Breast epithelium (tissue), 4 donors: ENCODE measurements around the gene PRR7. TPM values are rescaled to one million over a fixed set of nuclear protein-coding genes. Genes with fewer than 3 reads are reported as not detected.

Experiments
- DNase-seq, 2 donors: peaks; one replicate each; pipeline ENCODE4 v3.0.0-alpha.2; 2019; ENCODE audit warnings: low spot score in 2 of 2
- H3K27ac ChIP-seq, 2 donors: fragments of 200-600 bp; sonication (generic) in 1 of 2; one replicate each; pipeline ENCODE4 v1.5.1; 2016 to 2019; ENCODE audit warnings: mild to moderate bottlenecking in 1 of 2
- H3K27me3 ChIP-seq, 2 donors: fragments of 200-600 bp; sonication (generic) in 1 of 2; one replicate each; pipeline versions ENCODE4 v1.5.1 to v1.6.0; 2017 to 2019; ENCODE audit warnings: control low read depth in 1 of 2, mild to moderate bottlenecking in 1 of 2
- H3K36me3 ChIP-seq: fragments of 200-600 bp; one replicate; pipeline ENCODE4 v1.5.1; 2019
- H3K4me1 ChIP-seq, 2 donors: fragments of 200-600 bp; sonication (generic); one replicate each; pipeline ENCODE4 v1.5.1; 2016 to 2019; ENCODE audit warnings: control low read depth in 1 of 2
- H3K4me3 ChIP-seq, 3 donors: fragments of 200-600 bp; sonication (generic); 1 replicate in 2 of 3; 2 replicates in 1 of 3; pipeline ENCODE4 v1.5.1; 2016 to 2019; ENCODE audit warnings: mild to moderate bottlenecking in 3 of 3, moderate library complexity in 2 of 3
- H3K9me3 ChIP-seq, 2 donors: fragments of 200-600 bp; sonication (generic) in 1 of 2; one replicate each; pipeline ENCODE4 v1.5.1; 2016 to 2019; ENCODE audit warnings: control low read depth in 1 of 2
- POLR2A ChIP-seq: fragments of 450-650 bp; IDR thresholded peaks from one replicate; pipeline ENCODE4 v1.6.1; 2016; ENCODE audit warnings: antibody characterized with exemption, mild to moderate bottlenecking, moderate library complexity
- POLR2AphosphoS5 ChIP-seq, 3 donors: sonication (generic); formaldehyde crosslinking; IDR thresholded peaks; one replicate each; pipeline ENCODE4 v1.6.1; 2017; ENCODE audit warnings: antibody characterized with exemption in 3 of 3
- intact Hi-C: fragments of 100-400 bp; cut with DNase I; formaldehyde crosslinking; loops from one replicate; pipeline ENCODE4 v1.15.1; 2023; ENCODE audit warnings: low total_unique reads
- total RNA-seq, 3 donors: library from RNA; depleted of rRNA; stranded (reverse); fragments of >200 nt; gene quantifications; one replicate each; pipeline ENCODE4 v1.1.0, GENCODE V29; 2016
- TF ChIP-seq, protein P1 (sequence below), 3 donors: fragments of 450-650 bp; IDR thresholded peaks; one replicate each; pipeline ENCODE4 v1.5.1; 2016 to 2017; ENCODE audit warnings: antibody characterized with exemption in 3 of 3, mild to moderate bottlenecking in 3 of 3, moderate library complexity in 3 of 3

The PRR7 gene
- total RNA-seq, 3 donors from 2014 or later, result 0.48 to 2.0 (median 1.3) TPM

DNA sequence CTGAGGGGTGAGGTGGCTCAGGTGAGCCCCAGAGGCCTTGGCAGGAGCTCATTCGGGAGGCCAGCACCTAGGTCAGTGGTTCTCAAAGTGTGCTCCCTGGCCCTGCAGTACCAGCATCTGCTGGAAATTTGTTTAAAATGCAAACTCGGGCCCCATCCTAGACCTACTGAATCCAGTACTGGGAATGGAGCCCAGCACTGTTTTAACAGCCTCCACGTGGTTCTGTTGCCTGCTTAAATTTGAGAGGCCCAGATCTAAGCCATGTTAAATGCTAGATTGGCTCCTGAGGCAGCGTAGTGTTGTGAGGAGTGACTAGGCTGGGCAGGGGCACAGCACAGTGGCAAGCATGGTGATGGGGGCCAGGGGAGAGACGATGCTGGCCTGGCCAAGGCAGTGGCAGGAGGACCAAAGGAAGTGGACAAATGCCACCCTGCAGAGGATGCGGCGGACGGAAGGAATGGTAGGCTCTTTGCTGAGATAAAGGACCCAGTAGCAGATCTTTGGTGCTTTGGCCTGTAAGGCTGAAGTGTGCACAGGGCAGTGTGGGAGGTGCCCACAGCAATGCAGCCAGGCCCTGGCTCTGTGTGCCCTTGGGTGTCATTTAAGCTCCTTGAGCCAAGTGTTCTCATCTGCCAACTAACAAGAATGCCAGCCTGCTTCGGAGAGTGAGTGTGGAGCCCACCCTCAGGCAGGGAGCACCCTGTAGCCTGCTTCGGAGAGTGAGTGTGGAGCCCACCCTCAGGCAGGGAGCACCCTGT, 4.2 kb downstream of the PRR7 start:
- no peak for DNase-seq
- Histone ChIP-seq H3K4me3 (no peak overlapping the region), H3K36me3 (no peaks in the 10 kb centered on the region), H3K27me3 (peaks cover 0 to 5% of the 10 kb centered on the region in 2 donors), H3K9me3 (no peaks in the 10 kb centered on the region), H3K4me1 (peaks cover 0 to 13% of the 10 kb centered on the region in 2 donors), H3K27ac (no peak overlapping the region)
- no peak for TF ChIP-seq POLR2A
- TF ChIP-seq, protein P1, sequence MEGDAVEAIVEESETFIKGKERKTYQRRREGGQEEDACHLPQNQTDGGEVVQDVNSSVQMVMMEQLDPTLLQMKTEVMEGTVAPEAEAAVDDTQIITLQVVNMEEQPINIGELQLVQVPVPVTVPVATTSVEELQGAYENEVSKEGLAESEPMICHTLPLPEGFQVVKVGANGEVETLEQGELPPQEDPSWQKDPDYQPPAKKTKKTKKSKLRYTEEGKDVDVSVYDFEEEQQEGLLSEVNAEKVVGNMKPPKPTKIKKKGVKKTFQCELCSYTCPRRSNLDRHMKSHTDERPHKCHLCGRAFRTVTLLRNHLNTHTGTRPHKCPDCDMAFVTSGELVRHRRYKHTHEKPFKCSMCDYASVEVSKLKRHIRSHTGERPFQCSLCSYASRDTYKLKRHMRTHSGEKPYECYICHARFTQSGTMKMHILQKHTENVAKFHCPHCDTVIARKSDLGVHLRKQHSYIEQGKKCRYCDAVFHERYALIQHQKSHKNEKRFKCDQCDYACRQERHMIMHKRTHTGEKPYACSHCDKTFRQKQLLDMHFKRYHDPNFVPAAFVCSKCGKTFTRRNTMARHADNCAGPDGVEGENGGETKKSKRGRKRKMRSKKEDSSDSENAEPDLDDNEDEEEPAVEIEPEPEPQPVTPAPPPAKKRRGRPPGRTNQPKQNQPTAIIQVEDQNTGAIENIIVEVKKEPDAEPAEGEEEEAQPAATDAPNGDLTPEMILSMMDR (IDR thresholded peaks at IDR 0.05), result no peak
- TF ChIP-seq POLR2AphosphoS5 (IDR thresholded peaks at IDR 0.05), result no peak
- intact Hi-C loops, result loop anchor here (5.0 to 10.0 kb wide), 2 partner anchors 54 to 336 kb away; no protein-coding TSS in a partner anchor

DNA sequence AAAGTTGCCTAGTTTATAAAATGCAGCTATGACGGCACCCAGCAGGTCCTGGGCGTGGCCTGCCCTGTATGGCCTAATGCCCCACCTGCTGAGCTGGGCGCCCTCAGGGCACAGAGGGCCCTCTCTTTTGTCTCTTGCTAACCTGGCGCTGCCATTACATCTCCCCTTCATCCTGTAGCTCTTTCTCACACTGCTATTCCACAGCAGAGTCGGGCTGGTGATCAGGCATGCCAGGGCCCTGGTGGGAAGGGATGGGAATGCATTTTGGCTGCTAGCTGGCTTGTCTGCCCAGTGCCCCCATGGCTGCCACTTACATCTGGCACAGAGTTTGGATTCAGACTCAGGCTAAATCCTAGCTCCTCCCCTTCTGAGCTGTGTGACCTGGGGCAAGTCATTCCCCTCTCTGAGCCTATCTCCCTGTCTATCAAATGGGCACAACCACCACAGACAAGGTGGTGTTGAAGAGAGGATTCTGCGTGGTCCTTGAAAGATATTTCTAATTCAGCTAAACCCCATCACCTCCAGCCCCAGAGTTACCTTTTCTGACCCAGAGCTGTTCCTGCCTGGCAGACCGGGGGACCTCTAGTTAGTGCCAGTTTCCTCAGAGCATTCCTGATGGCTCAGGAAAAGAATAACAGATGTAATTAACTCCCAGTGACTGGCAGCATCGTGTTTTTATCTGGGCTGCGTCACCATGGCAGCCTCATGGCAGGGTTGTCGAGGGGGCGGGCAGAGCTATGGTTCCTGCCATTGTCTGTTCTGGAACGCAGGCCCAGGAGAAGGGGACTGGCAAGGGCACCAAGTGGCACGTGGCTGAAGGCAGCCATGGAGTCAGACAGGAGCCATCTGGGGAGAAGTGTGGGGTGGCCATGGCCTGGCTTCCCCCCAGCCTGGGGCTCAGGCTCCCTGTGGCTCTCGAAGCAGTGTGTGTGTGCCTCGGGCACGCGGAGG, 6.3 kb downstream of the PRR7 start:
- no peak overlapping the region for H3K4me3 ChIP-seq

DNA sequence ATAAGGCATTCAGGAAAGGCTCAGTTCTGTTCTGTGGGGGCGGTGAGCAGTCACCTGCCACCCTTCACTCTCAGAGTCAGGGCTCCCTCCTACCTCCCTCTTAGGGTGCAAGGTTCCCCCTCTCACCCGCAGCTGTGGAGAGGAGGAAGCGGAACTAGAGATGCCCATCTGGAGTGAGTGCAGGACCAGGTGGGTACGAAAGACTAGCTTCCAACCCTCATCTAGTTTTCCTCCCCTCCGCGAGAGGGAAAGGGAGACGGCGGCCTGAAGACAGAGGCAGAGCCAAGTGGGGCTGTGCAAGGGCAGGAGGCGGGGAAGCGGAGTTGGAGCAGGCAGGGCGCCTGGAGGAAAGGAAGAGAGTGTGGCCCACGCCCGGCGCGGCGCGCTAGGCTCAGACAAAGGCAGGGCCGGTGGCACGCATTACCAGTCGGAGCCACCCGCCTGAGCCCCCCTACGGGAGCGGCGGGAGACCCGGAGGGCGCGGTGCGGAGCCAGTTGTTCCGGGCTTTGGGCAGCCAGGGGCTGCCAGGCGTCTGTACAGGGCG, 7.3 kb downstream of the PRR7 start:
- no peak for DNase-seq
- intact Hi-C loops, result loop anchor here (5.0 to 10.0 kb wide), 2 partner anchors 57 to 339 kb away; no protein-coding TSS in a partner anchor

More for the DNA sequence above, 6.3 kb downstream of the PRR7 start:
- no peak for TF ChIP-seq POLR2A
- TF ChIP-seq POLR2AphosphoS5 (IDR thresholded peaks at IDR 0.05), result no peak
- TF ChIP-seq, protein P1 (IDR thresholded peaks at IDR 0.05), result no peak
- H3K9me3 ChIP-seq, result no peaks in the 10 kb centered on the region
- H3K4me1 ChIP-seq, result no peaks in the 10 kb centered on the region
- H3K27ac ChIP-seq, result peak overlapping the region; percentile 59 to 82
- no peaks in the 10 kb centered on the region for H3K36me3 ChIP-seq
- intact Hi-C loops, result loop anchor here (5.0 to 10.0 kb wide), 2 partner anchors 56 to 338 kb away; no protein-coding TSS in a partner anchor
- DNase-seq, result no peak
- peaks cover 0 to 2% of the 10 kb centered on the region in 2 donors for H3K27me3 ChIP-seq

DNA sequence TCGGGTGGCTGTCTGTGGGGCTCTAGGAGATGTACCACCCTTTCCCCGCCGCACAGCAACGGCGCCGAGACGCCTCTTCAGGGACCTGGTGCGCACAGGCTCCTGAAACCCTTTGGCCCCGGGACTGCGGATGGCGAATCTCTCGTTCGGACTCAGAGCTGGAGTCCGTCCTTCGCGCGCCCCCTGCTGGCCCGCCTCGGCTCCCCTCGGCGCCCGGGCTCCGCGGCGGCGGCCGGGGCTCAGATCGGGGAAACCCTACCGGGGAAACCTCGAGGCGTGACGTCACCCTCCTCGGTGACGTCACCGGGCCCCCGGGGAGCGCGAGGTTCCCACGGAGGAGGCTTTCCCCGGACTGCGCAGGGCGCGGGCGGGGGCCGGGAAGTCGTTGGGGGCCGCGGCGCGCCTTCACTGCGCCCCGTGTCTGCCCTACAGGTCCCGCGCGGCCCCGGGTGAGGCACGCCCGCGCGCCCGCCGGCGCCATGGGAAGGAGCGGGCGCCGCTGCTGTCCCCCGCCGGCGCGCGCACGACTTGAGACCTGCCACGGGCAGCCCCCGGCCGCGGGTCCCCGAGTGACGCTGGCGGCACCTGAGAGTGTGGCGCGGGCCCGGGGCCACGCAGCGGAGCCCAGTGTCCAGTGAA, 7.9 kb downstream of the PRR7 start:
- intact Hi-C loops, result loop anchor here (1.0 to 10.0 kb wide), 3 partner anchors 28 to 340 kb away; partner anchors contain the start of gene GRK6
- Histone ChIP-seq H3K4me1 (no peaks in the 10 kb centered on the region), H3K4me3 (peak overlapping the region; percentile 45 to 79 (median 60)), H3K27ac (peak overlapping the region; percentile 73 to 82), H3K9me3 (no peaks in the 10 kb centered on the region), H3K27me3 (peaks cover 0 to 2% of the 10 kb centered on the region in 2 donors), H3K36me3 (no peaks in the 10 kb centered on the region)
- DNase-seq, result peak; percentile 92 to 93
- no peak for TF ChIP-seq POLR2A
- TF ChIP-seq, protein P1 (IDR thresholded peaks at IDR 0.05), result peak; percentile 87 to 97 (median 94)
- TF ChIP-seq POLR2AphosphoS5 (IDR thresholded peaks at IDR 0.05), result peak; percentile 47 to 83 (median 62)

More for the DNA sequence above, 7.3 kb downstream of the PRR7 start:
- TF ChIP-seq POLR2AphosphoS5 (IDR thresholded peaks at IDR 0.05) (no peak), POLR2A (no peak)
- TF ChIP-seq, protein P1 (IDR thresholded peaks at IDR 0.05), result no peak
- H3K4me1 ChIP-seq, result no peaks in the 10 kb centered on the region
- H3K36me3 ChIP-seq, result no peaks in the 10 kb centered on the region
- H3K27ac ChIP-seq, result peak overlapping the region; percentile 59 to 82
- H3K27me3 ChIP-seq, result peaks cover 0 to 2% of the 10 kb centered on the region in 2 donors
- no peaks in the 10 kb centered on the region for H3K9me3 ChIP-seq
- peak overlapping the region; percentile 45 to 79 (median 60) for H3K4me3 ChIP-seq
